ENCODE data around the gene KRTAP17-1.
"Not testable (repeated sequence)": the region's sequence is repeated elsewhere in the genome, so short reads cannot be mapped to it uniquely, and the experiment has no call there.

The KRTAP17-1 gene

DNA sequence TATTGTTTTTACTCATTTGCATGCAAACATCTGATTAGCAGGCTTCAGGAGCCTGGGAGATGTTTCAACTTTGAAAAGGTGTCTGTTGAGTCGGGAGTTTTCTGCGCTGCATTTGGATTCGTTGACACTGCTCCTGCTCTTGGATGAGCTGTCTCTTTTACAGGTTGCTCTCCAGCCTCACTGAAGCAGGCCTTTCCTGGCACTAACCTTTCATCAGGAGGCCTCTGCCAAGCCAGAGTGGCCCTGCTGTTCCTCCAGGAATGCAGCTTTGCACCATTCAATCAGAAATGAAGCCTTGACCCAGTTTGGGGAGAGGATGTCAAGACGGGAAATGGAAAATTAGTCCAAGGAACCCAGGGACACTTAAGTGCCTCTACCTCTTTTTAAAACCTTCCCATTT lies 12.5 kb downstream of the KRTAP17-1 start:
- DNase-seq (ENCODE audit: low spot score): no peak

DNA sequence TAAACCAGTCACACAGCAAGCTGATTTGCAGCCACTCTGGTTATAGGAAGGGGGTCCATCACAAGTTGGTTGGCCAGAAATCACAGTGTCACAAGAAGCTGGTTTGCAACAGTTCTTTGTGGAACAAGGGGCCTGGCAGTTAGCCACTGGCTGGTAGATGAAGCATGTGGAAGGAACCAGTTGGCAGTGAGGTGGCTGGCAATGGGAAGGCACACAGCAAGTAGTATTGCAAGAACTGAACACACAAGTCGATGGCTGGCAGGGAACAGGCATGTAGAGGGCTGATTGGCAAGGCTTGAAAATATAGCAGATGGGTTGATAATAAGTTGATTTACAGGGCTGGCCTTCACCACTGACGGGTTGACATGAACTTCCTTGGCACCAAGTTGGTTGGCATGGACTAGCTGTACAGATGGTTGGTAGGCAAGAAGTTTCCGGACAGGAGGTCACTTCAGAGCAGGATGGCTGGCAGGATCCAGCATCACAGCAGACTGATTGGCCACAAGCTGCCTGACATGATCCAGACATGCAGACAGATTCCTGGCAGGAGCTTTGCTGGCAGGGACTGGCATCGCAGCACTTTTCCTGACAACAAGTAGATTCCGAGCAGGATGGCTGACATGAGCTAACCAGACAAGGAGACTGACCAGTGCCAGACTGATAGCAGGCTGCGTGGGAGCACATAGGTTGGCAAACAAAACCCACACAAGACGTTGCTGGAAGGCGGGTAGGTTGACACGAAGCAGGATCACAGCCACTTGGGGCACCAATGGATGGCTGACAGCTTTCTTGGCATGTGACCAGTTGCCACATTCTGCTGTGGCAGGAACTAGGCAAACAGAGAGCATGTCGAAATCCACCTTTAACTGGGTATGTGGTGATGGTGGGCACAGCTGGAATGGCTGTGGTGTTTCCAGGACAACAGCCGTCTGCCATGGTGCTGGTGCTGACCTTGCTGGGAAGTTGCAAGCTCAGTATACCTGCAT lies 13.3 kb downstream of the KRTAP17-1 start, which contains the start of gene KRTAP29-1:
Gene KRTAP29-1 (minus strand): TSS at position 936 of the 986 bp plus-strand sequence. CDS start 0 bp downstream, at position 936.
- no peak for DNase-seq (ENCODE audit: low spot score)

DNA sequence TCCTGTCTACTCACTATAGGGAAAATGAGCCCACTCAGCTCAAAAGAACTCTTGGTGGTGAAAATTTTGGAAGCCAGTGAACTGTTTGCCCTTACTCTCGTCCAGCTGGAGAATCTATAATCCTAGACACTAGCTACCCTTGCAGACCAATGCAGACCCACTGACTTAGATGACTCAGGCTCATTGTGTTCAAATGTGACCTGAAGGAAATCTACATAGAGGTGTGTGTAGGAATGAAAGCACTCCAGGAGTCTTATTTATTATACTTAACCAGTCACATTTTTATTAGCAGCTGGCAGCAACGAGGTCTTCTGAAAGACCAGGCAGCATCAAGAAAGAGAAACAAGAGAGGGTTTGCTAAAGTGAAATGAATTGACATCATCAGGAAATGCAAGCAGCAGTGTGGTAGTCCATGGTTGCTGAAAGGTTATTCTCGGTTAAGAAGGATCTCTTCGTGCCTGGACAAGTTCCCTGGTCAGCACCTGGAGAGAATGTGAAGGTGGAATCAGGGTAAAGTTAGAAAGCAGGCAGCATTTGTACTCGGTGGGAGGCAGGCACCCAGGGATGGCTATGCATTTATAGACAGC lies 14.2 kb downstream of the KRTAP17-1 start:
- DNase-seq (ENCODE audit: low spot score): no peak

DNA sequence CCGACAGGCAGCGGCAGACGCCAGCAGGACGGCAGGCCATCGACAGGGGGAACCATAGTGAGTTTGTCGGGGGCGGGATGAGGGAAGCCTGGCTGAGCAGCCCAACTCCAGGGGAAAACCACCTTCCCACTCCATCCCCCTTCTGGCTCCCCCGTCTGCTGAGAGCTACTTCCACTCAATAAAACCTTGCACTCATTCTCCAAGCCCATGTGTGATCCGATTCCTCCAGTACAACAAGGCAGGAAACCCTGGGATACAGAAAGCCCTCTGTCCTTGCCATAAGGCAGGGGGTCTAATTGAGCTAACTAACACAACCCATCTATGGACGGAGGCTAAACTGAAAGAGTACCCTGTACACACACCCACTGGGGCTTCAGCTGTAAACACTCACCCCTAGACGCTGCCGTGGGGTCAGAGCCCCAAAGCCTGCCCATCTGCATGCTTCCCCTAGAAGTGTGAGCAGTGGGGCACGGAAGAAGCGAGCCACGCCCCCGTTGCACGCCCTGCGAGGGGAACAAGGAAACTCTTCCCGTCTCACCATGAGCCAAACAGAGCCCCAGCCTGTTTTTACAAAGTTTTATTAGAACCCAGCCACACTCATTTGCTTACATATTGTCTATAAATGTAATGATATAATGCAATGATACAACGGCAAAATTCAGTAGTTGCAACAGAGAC lies 16.9 kb downstream of the KRTAP17-1 start:
- no peak for DNase-seq (ENCODE audit: low spot score)

DNA sequence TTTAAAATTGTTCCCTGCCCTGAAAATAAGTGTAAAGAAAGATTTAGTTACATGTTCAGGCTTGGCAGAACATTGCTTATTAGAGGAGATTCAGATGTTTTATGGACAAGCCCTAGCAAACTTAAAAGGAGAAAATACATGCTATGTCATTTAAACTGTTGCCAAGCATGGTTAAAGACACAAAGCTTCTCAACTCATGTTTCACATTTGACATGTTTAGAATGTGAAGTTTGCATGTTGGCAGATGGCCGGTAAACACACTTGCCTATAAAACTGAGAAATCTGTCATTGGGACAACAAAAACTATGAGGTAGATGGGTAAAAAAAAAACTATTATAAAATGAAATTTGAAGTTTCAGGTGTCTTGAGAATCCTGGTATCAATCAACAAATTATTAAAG lies 18.7 kb downstream of the KRTAP17-1 start:
- no peak for DNase-seq (ENCODE audit: low spot score)

DNA sequence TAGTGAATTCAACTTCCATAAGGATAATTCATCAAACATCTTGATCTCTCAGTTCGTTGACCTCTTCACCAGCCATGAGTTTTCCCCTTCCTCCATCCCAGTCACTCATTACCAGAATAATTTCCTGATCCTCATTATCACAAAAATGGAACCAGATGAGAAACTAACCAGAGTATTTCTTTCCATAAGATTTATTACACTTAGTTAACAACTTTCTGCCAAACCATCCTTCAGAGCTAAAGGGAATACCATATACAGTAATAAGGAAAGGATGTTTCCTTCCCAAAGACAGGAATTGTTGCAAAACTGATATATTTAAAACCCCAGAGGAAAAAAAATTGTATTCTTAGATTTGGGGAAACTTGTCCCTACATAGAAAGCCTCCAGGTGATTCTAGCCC lies 21.5 kb downstream of the KRTAP17-1 start:
- DNase-seq (ENCODE audit: low spot score): no peak

DNA sequence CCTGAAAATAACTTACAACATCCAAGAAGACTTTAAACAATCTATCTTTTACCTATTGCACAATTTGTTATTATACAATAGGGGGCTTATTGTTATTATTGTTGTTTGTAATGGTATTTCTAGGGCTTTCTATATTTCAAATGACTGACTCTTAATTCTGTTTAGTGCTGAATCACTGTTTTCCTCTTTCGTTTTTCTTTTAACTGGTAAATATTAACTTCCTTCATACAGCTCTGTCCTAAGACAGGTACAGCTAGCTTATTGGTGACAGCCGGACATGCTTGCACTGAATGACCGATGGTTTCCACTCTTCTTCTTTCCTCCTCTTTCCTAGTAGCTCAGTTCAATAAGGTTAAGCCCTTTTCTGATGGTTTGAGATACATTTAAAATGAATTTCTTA lies 28.5 kb downstream of the KRTAP17-1 start:
- no peak for DNase-seq (ENCODE audit: low spot score)

DNA sequence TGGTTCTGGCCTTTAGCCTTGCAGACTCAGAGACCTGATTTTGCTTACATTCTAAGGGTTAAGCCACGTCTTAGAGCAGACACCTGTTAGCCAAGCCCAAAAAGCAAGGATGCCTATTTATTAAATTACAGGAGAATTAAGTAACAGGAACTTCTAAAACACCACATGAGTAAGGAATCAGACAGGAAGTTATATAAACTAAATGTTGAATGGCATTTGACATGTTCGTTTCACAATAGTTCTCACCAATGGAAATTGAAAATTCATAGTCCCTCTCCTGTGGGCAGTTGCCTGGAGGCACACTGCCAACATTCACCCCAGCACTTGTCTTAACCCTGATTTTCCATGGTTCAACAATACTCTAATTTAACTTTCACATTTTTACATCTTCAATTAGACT lies 31.0 kb downstream of the KRTAP17-1 start:
- DNase-seq (ENCODE audit: low spot score): no peak

DNA sequence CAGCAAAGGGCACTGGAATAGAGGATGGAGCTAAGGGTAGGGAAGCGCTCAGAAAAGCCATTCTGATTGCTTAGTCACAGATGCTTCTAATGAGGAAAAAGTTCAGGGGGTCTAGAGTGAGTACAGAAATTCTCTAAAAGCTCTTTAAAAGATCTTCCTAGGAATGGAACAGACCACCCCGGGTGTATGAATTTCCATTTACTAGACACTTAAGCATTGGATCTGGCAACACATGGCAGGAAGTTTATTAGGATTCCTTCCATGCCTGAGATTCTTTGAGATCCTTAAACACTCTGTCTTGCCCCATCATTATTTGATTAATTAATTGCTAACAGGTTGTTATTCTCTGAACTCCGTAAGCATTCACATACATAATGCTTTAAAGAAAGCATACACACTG lies 31.5 kb downstream of the KRTAP17-1 start:
- no peak for DNase-seq (ENCODE audit: low spot score)

DNA sequence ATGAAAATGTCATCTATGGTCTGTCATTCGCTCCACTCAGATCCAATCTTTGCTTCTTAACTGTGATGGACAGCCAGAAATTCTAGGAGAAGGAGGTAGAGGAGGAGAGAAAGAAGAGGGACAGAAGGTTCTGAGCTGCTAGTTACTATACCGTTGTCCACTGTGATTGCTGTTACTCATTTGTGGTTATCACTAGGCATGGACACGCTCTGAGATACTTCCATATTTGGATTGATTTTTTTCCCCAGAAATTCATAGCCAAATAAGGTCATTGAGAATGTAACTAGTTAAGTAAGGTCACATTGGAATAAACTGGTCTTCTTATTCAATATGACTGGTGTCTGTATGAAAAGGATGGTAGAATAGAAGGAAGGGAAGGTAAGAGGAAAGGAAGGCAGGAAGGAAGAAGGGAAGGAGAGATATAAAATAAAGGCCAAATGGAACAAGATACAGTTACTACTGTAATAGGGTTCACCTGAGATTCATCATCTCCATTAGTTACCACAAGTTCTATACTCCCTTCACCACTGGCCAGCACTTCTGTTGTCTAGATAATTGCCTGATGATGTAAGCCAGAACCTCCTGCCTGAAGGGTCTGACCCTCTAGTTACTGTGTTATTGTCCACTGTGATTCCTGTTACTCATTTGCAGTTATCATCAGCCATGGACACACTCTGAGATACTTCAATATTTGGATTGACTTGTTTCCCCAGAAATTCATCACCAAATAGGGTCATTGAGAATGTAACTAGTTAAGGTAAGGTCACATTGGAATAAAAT lies 37.1 kb downstream of the KRTAP17-1 start:
- DNase-seq (ENCODE audit: low spot score): no peak

DNA sequence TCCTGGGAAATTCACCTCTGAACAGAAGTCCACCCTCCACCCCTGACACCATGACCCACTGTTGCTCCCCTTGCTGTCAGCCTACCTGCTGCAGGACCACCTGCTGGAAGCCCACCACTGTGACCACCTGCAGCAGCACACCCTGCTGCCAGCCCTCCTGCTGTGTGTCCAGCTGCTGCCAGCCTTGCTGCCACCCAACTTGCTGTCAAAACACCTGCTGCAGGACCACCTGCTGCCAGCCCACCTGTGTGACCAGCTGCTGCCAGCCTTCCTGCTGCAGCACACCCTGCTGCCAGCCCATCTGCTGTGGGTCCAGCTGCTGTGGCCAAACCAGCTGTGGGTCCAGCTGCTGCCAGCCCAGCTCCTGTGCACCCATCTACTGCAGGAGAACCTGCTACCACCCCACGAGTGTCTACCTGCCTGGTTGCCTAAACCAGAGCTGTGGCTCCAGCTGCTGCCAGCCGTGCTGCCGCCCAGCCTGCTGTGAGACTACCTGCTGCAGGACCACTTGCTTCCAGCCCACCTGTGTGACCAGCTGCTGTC lies 39.8 kb downstream of the KRTAP17-1 start, which contains the start of gene KRTAP9-7:
Gene KRTAP9-7 (plus strand): TSS at position 51 of the 543 bp plus-strand sequence. CDS start 0 bp downstream, at position 51.
- not testable (repeated sequence) for DNase-seq (ENCODE audit: low spot score)

DNA sequence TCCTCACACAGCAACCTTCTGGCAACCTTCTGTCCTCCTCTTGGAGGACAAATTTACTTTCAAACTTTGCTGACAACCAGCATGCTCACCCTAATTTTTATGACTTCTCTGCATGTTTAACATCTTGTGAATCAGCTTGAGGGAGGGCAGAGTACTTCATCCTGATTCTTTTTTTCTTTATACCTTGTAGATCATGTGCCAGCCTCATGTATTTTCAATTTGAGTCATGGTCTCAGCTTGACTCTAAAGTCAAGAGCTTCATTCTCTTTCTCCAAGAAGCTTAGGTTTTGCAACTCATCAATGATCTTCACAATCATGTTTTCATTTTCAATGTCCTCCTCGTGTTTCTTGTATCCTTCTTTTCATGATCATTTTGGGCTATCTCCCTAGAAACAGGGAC lies 43.7 kb downstream of the KRTAP17-1 start:
- no peak for DNase-seq (ENCODE audit: low spot score)

DNA sequence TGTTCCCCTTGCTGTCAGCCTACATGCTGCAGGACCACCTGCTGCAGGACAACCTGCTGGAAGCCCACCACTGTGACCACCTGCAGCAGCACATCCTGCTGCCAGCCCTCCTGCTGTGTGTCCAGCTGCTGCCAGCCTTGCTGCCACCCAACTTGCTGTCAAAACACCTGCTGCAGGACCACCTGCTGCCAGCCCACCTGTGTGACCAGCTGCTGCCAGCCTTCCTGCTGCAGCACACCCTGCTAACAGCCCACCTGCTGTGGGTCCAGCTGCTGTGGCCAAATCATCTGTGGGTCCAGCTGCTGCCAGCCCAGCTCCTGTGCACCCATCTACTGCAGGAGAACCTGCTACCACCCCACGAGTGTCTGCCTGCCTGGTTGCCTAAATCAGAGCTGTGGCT lies 44.2 kb downstream of the KRTAP17-1 start:
- not testable (repeated sequence) for DNase-seq (ENCODE audit: low spot score)

DNA sequence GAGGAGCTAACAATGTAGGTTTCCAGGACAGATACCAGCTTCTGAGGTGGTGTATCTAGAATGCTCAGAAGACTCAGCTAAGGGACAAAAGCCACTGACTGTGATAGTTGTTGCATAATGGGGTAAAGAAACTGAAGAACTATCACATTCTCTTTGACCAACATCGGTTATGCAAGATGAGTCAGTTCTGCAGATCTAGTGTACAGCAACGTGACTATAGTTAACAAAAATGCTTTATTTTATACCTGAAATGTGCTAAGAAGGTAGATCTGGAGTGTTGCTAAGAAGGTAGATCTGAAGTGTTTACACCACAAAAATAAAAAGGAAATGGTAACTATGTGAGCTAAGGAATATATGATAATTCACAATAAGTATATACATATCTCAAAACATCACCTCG lies 47.8 kb downstream of the KRTAP17-1 start:
- no peak for DNase-seq (ENCODE audit: low spot score)

DNA sequence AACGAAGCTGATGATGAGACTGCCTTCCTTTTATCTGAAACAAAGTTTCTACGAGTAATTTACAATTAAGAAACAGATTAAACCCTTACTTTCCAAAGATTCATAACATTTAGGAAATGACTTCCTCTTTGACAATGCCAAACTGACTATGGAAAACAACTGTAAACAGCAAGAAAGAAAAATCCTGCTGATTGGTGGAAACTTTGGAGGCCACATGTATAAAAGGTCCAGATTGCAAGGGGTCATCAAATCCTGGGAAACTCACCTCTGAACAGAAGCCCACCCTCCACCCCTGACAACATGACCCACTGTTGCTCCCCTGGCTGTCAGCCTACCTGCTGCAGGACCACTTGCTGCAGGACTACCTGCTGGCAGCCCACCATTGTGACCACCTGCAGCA lies 50.4 kb downstream of the KRTAP17-1 start, which contains the start of gene KRTAP9-6:
Gene KRTAP9-6 (plus strand): TSS at position 301 of the 400 bp plus-strand sequence. CDS start 0 bp downstream, at position 301.
- DNase-seq (ENCODE audit: low spot score): no peak
